Adipose tissue (tissue), 3 donors: Measurements from ENCODE around the gene LYRM4. TPM values are rescaled to one million over a fixed set of nuclear protein-coding genes. Genes with fewer than 3 reads are reported as not detected.

ENCODE experiments used
- H3K27ac ChIP-seq: one replicate; pipeline ENCODE4 v1.5.1; 2013; ENCODE audit warnings: low read depth, low read length
- WGBS, 3 donors: extraction: QIAGEN DNeasy Blood & Tissue Kit; methylation state at CpG; one replicate each; pipeline ENCODE4 v1.1.7; 2013; 5-methylcytosine and 5-hydroxymethylcytosine counted together
- polyA plus RNA-seq, 3 donors: library from polyadenylated mRNA; stranded (reverse); fragments of 200-250 nt; gene quantifications; one replicate each; pipeline ENCODE4 v1.2.3, GENCODE V29; 2013
- donor health status: healthy with polysubstance abuse.
- donor health status: Bipolar disorder and iron deficiency.
- donor health status: healthy.

The LYRM4 gene
- polyA plus RNA-seq, 3 donors, result 11.6 to 28.5 (median 22.0) TPM

- WGBS, 3 donors, result 83 to 94% (median 93%) methylated on average over 3 of the region's 3 CpGs
- H3K27ac ChIP-seq, result no peak overlapping the region
Observed at GRCh38 chr6:5099537-5099936, 161.2 kb downstream of the LYRM4 start.

- H3K27ac ChIP-seq, result no peak overlapping the region
- 75 to 93% (median 90%) methylated on average over 14 of the region's 14 CpGs for WGBS, 3 donors
Observed at GRCh38 chr6:5098501-5099270, 162.1 kb downstream of the LYRM4 start.

GRCh38 chr6:5096482-5096881 is 164.3 kb downstream of the LYRM4 start:
- no peak overlapping the region for H3K27ac ChIP-seq
- WGBS, 3 donors, result 49 to 78% (median 58%) methylated on average over 2 of the region's 2 CpGs

GRCh38 chr6:5095236-5095635 is 165.5 kb downstream of the LYRM4 start:
- 75 to 82% (median 81%) methylated on average over 3 of the region's 3 CpGs for WGBS, 3 donors

GRCh38 chr6:5094327-5094726 is 166.4 kb downstream of the LYRM4 start:
- H3K27ac ChIP-seq, result no peak overlapping the region

More at GRCh38 chr6:5095236-5095635, 165.5 kb downstream of the LYRM4 start:
- no peak overlapping the region for H3K27ac ChIP-seq

GRCh38 chr6:5093231-5094015 is 167.3 kb downstream of the LYRM4 start:
- H3K27ac ChIP-seq, result no peak overlapping the region
- WGBS, 3 donors, result 83 to 85% (median 84%) methylated on average over 7 of the region's 7 CpGs

More at GRCh38 chr6:5094327-5094726, 166.4 kb downstream of the LYRM4 start:
- WGBS, 3 donors, result 69 to 80% (median 71%) methylated on average over 3 of the region's 3 CpGs

GRCh38 chr6:5091210-5092069 is 169.3 kb downstream of the LYRM4 start:
- H3K27ac ChIP-seq, result no peak overlapping the region
- 79 to 92% (median 91%) methylated on average over 10 of the region's 10 CpGs for WGBS, 3 donors

- 72 to 84% (median 74%) methylated on average over 7 of the region's 7 CpGs for WGBS, 3 donors
- H3K27ac ChIP-seq, result no peak overlapping the region
Observed at GRCh38 chr6:5090603-5091002, 170.1 kb downstream of the LYRM4 start.

GRCh38 chr6:5089481-5090438 is 171.0 kb downstream of the LYRM4 start:
- 44 to 63% (median 55%) methylated on average over 5 of the region's 5 CpGs for WGBS, 3 donors
- H3K27ac ChIP-seq, result no peak overlapping the region

- WGBS, 3 donors, result 64 to 84% (median 66%) methylated on average over 3 of the region's 3 CpGs
- no peak overlapping the region for H3K27ac ChIP-seq
Observed at GRCh38 chr6:5088780-5089179, 172.0 kb downstream of the LYRM4 start.

- H3K27ac ChIP-seq, result no peak overlapping the region
- 72 to 78% (median 74%) methylated on average over 19 of the region's 19 CpGs for WGBS, 3 donors
Observed at GRCh38 chr6:5087389-5087788, 173.4 kb downstream of the LYRM4 start.

GRCh38 chr6:5086294-5086890 is 174.4 kb downstream of the LYRM4 start:
- H3K27ac ChIP-seq, result no peak overlapping the region
- 16 to 47% (median 31%) methylated on average over 54 to 56 of the region's 56 CpGs for WGBS, 3 donors

- WGBS, 3 donors, result 1 to 2% (median 1%) methylated on average over 54 to 74 of the region's 74 CpGs
- H3K27ac ChIP-seq, result no peak overlapping the region
Observed at GRCh38 chr6:5085648-5086293, 175.0 kb downstream of the LYRM4 start.

GRCh38 chr6:5084781-5085647 is 175.7 kb downstream of the LYRM4 start, which contains the start of gene PPP1R3G:
Gene PPP1R3G (plus strand): TSS chr6:5085341. CDS start chr6:5085486, 145 bp downstream.
- 0 to 1% (median 0%) methylated on average over 77 to 83 of the region's 83 CpGs for WGBS, 3 donors
- no peak within 1 kb of the TSS for H3K27ac ChIP-seq

- no peak overlapping the region for H3K27ac ChIP-seq
- WGBS, 3 donors, result 1% methylated on average over 27 to 57 of the region's 57 CpGs
Observed at GRCh38 chr6:5084360-5084780, 176.4 kb downstream of the LYRM4 start.
